ENCODE data around the gene YPEL1. TPM values are rescaled to one million over a fixed set of nuclear protein-coding genes. Genes with fewer than 3 reads are reported as not detected.
"Not testable (repeated sequence)": the region's sequence is repeated elsewhere in the genome, so short reads cannot be mapped to it uniquely, and the experiment has no call there.

Gene YPEL1
- total and polyA plus RNA-seq, 2 of the 13 experiments (the other 11 are each of a cell fraction or from before 2014, with no cell fraction given), result 0.33 to 2.5 TPM

DNA sequence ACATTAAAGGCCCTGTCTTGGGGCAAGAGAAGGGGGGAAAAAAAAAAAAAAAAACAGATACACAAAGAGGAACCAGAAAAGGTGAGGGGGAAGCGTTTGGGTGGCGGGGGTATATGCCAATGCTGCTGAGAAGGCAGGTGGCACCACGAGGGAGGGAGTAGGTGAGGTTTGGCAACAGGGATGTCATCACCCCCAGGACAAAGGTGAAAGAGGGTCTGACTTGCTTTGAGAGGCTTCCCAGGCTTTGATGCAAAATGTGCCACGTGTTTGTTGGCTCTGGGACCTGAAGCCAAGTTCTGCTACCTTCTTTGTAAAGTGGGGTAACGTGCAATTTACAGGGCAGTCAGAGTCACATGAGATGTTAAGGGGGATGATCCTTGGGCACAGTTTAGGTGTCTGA, 4.1 kb downstream of the YPEL1 start:
- FAIRE-seq (no peak), ATAC-seq (no peak), DNase-seq (ENCODE audit: low spot score) (no peak)
- Histone ChIP-seq H3K27ac (ENCODE audit: extremely low read length, insufficient read depth, low read length) (no peak overlapping the region), H4K20me1 (ENCODE audit: insufficient read depth, low read length) (no peaks in the 10 kb centered on the region), H3K27me3 (ENCODE audit: control insufficient read depth in 1 of 2, insufficient read depth in 2 of 2, low read length in 2 of 2) (peaks cover 0 to 26% of the 10 kb centered on the region in 2 experiments; a peak in 2 of 5 replicates), H3K4me3 (replicated peaks in 1 of 3; ENCODE audit: insufficient read depth in 1 of 3, low read depth in 2 of 3, low read length in 3 of 3) (no peak overlapping the region), H3K9ac (ENCODE audit: insufficient read depth, low read depth, low read length) (no peak overlapping the region), H3K36me3 (replicated peaks in 1 of 2; ENCODE audit: control insufficient read depth in 1 of 2, insufficient read depth in 2 of 2, low read length in 2 of 2) (no peaks in the 10 kb centered on the region), H3K79me2 (ENCODE audit: insufficient read depth, low read length) (no peaks in the 10 kb centered on the region), H2AFZ (ENCODE audit: low read length) (no peak overlapping the region), H3K4me2 (ENCODE audit: low read depth, low read length) (no peak overlapping the region), H3K9me3 (ENCODE audit: low read length) (no peaks in the 10 kb centered on the region), H3K4me1 (ENCODE audit: insufficient read depth, low read length) (peaks cover 21% of the 10 kb centered on the region)
- in situ Hi-C loops (cut with HindIII; ENCODE audit: extremely low pct_ligation_motif_present, low pct_unique_long_range_greater_than_20kb) (no loop called here), intact Hi-C loops (cut with micrococcal nuclease; ENCODE audit: unreplicated experiment) (no loop called here)
- BruUV-seq (replicated peaks), result no TSS peak
- WGBS (ENCODE audit: low lambda C conversion rate), result 43% methylated on average over 5 of the region's 5 CpGs
- CTCF ChIA-PET (ENCODE audit: low intra/inter-chr PET ratio, low total read pairs), result no interaction called here
- peak; percentile 17; the same call in 1 of the 2 replicates for TF ChIP-seq CEBPB (IDR thresholded peaks at IDR 0.05; ENCODE audit: borderline replicate concordance, low read depth, low read length)
- no peak for TF ChIP-seq ZNF460 (CRISPR knock-in tag; IDR thresholded peaks at IDR 0.05; ENCODE audit: borderline replicate concordance)
- no peak for TF ChIP-seq ETV6 (CRISPR knock-in tag; conservative IDR thresholded peaks at IDR 0.05)
- POLR2A ChIA-PET, result no interaction called here

DNA sequence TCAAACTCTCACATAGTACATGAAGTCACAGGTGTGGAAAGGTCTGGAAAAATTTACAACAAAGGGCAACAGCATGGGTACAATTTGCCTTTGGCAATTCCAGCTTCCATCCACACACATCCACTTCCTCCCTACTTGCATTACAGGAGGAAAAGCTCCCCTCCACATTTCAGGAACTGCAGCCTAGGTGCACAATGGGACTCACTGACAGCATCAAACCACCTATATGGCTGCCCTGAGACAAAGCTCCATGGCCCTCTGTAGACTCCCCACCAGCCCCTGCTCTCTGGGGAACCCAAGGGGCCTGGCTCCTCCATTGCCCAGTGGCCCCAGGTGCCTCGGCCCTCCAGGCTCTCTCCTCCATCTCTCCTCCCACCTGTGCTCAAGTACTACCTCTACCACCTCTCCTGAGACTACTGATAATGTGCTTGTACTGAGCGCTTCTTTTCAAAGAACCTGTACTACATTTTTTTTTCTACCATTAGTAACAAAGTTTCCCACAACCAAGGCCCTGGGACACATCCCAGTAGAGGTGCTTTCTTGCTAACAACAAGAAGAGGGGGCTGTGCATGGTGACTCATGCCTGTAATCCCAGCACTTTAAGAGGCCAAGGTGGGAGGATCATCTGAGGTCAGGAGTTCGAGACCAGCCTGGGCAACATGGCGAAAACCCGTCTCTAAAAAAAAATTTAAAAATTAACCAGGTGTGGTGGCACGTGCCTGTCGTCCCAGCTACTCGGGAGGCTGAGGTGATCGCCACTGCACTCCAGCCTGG, 4.9 kb downstream of the YPEL1 start:
- in situ Hi-C loops (cut with HindIII; ENCODE audit: extremely low pct_ligation_motif_present, low pct_unique_long_range_greater_than_20kb) (no loop called here), intact Hi-C loops (cut with micrococcal nuclease; ENCODE audit: unreplicated experiment) (no loop called here)
- no peaks in the 10 kb centered on the region for H3K9me3 ChIP-seq (ENCODE audit: low read length)
- H3K9ac ChIP-seq (ENCODE audit: insufficient read depth, low read depth, low read length), result no peak overlapping the region
- BruUV-seq (replicated peaks), result no TSS peak
- H3K4me2 ChIP-seq (ENCODE audit: low read depth, low read length), result no peak overlapping the region
- no peaks in the 10 kb centered on the region for H3K36me3 ChIP-seq (replicated peaks in 1 of 2; ENCODE audit: control insufficient read depth in 1 of 2, insufficient read depth in 2 of 2, low read length in 2 of 2)
- peaks cover 21% of the 10 kb centered on the region for H3K4me1 ChIP-seq (ENCODE audit: insufficient read depth, low read length)
- no peak for TF ChIP-seq HDAC6 (IDR thresholded peaks at IDR 0.05; ENCODE audit: low read depth, low read length)
- no peak for TF ChIP-seq ZC3H13 (CRISPR knock-in tag; IDR thresholded peaks at IDR 0.05)
- TF ChIP-seq SOX13 (IDR thresholded peaks at IDR 0.05), result no peak
- no peak for TF ChIP-seq SOX13 (CRISPR knock-in tag; conservative IDR thresholded peaks at IDR 0.05 in 1 of 2, IDR thresholded peaks at IDR 0.05 in 1 of 2)
- FAIRE-seq, result no peak
- DNase-seq (ENCODE audit: low spot score), result no peak
- H3K27me3 ChIP-seq (ENCODE audit: control insufficient read depth in 1 of 2, insufficient read depth in 2 of 2, low read length in 2 of 2), result peaks cover 0 to 26% of the 10 kb centered on the region in 2 experiments; a peak in 2 of 5 replicates
- no peak overlapping the region for H2AFZ ChIP-seq (ENCODE audit: low read length)
- no peaks in the 10 kb centered on the region for H3K79me2 ChIP-seq (ENCODE audit: insufficient read depth, low read length)
- ChIA-PET CTCF (ENCODE audit: low intra/inter-chr PET ratio, low total read pairs) (no interaction called here), POLR2A (no interaction called here)
- no peaks in the 10 kb centered on the region for H4K20me1 ChIP-seq (ENCODE audit: insufficient read depth, low read length)
- no peak for ATAC-seq
- no peak overlapping the region for H3K27ac ChIP-seq (ENCODE audit: extremely low read length, insufficient read depth, low read length)
- H3K4me3 ChIP-seq (replicated peaks in 1 of 3; ENCODE audit: insufficient read depth in 1 of 3, low read depth in 2 of 3, low read length in 3 of 3), result no peak overlapping the region
- WGBS (ENCODE audit: low lambda C conversion rate), result 31% methylated on average over 9 of the region's 9 CpGs

DNA sequence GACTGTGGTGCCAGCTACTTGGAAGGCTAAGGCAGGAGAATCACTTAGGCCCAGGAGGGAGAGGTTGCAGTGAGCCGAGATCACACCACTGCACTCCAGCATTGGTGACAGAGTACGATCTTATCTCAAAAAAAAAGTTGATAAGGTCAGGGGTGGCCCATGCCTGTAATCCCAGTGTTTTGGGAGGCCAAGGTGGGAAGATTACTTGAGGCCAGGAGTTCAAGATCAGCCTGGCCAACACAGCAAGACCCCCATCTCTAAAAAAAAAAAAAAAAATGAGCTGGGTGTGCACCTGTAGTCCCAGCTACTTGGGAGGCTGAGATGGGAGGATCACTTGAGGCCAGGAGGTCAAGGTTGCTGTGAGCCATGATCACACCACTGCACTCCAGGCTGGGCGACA, 6.4 kb downstream of the YPEL1 start:
- H2AFZ ChIP-seq (ENCODE audit: low read length); H3K36me3 ChIP-seq (replicated peaks in 1 of 2; ENCODE audit: control insufficient read depth in 1 of 2, insufficient read depth in 2 of 2, low read length in 2 of 2); in situ Hi-C loops (cut with HindIII; ENCODE audit: extremely low pct_ligation_motif_present, low pct_unique_long_range_greater_than_20kb); H3K4me3 ChIP-seq (replicated peaks in 1 of 3; ENCODE audit: insufficient read depth in 1 of 3, low read depth in 2 of 3, low read length in 3 of 3); H3K4me2 ChIP-seq (ENCODE audit: low read depth, low read length); H4K20me1 ChIP-seq (ENCODE audit: insufficient read depth, low read length); POLR2A ChIA-PET; BruUV-seq (replicated peaks); H3K79me2 ChIP-seq (ENCODE audit: insufficient read depth, low read length); H3K27ac ChIP-seq (ENCODE audit: extremely low read length, insufficient read depth, low read length); ATAC-seq; H3K9me3 ChIP-seq (ENCODE audit: low read length); H3K9ac ChIP-seq (ENCODE audit: insufficient read depth, low read depth, low read length); intact Hi-C loops (cut with micrococcal nuclease; ENCODE audit: unreplicated experiment); DNase-seq (ENCODE audit: low spot score); CTCF ChIA-PET (ENCODE audit: low intra/inter-chr PET ratio, low total read pairs); FAIRE-seq; H3K4me1 ChIP-seq (ENCODE audit: insufficient read depth, low read length): not testable (repeated sequence)
- H3K27me3 ChIP-seq (ENCODE audit: control insufficient read depth in 1 of 2, insufficient read depth in 2 of 2, low read length in 2 of 2), result peaks cover 0 to 17% of the 10 kb centered on the region in 2 experiments; a peak in 2 of 5 replicates
- 59% methylated on average over 3 of the region's 3 CpGs for WGBS (ENCODE audit: low lambda C conversion rate)

All from HepG2 (cell line).